ENCODE results near the gene TNFRSF8.

TNFRSF8 gene

GRCh38 chr1:12188657-12189327 lies 125.7 kb downstream of the TNFRSF8 start:
- DNase-seq (ENCODE audit: low read depth in 2 of 2), result no peak

- no peak for DNase-seq (ENCODE audit: low read depth in 2 of 2)
Observed at GRCh38 chr1:12189328-12189682, 126.2 kb downstream of the TNFRSF8 start.

- no peak for DNase-seq (ENCODE audit: low read depth in 2 of 2)
Observed at GRCh38 chr1:12191242-12192032, 128.3 kb downstream of the TNFRSF8 start.
